IPS-20b (cell line): ENCODE results near the gene SCUBE2.
"Not testable (repeated sequence)": the region's sequence is repeated elsewhere in the genome, so short reads cannot be mapped to it uniquely, and the experiment has no call there.

Experiments
- H3K27ac ChIP-seq: one replicate; pipeline ENCODE4 v1.5.1; 2013; ENCODE audit warnings: low read length
- H3K27me3 ChIP-seq: 2 replicates; pipeline ENCODE4 v1.6.1; 2013; ENCODE audit warnings: mild to moderate bottlenecking, low read length, inconsistent platforms; ENCODE audit not compliant: insufficient read depth
- H3K36me3 ChIP-seq: 2 replicates; pipeline ENCODE4 v1.6.1; 2013; ENCODE audit warnings: low read depth, mild to moderate bottlenecking, inconsistent platforms, low read length, moderate library complexity; ENCODE audit not compliant: insufficient read depth
- H3K4me1 ChIP-seq: 2 replicates; pipeline ENCODE4 v1.6.1; 2013; ENCODE audit warnings: mild to moderate bottlenecking, control low read depth, inconsistent platforms, low read length, moderate library complexity; ENCODE audit not compliant: insufficient read depth
- H3K4me3 ChIP-seq: 2 replicates; pipeline ENCODE4 v1.5.1; 2013; ENCODE audit warnings: mild to moderate bottlenecking, low read length, inconsistent platforms
- H3K9ac ChIP-seq: 2 replicates; pipeline ENCODE4 v1.6.1; 2013; ENCODE audit warnings: low read depth, mild to moderate bottlenecking, inconsistent platforms, low read length, moderate library complexity
- H3K9me3 ChIP-seq: 2 replicates; pipeline ENCODE4 v1.6.1; 2013; ENCODE audit warnings: mild to moderate bottlenecking, low read depth, low read length, inconsistent platforms; ENCODE audit not compliant: insufficient read depth

SCUBE2 gene

DNA sequence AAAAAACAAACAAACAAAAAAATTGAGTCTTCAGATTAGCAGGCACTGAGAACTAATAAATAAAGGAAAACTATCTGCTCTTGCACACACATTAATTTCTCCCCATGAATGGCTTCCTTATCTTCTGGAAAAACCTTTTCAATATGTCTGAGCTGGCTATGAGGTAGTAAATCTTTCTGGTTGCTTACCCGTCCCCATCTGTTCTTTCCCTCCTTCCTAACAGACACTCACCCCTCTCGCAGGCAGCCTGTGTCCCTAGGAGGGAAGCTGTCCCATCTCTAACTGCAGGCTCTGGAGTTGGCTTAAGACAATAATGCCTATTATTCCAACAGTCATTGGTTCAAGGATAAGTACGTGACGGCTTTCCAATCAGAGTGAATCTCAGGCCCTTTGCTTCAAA, 8.2 kb upstream of the SCUBE2 start:
- Histone ChIP-seq H3K4me3 (no peak overlapping the region), H3K27ac (no peak overlapping the region), H3K9ac (no peak overlapping the region), H3K9me3 (no peaks in the 10 kb centered on the region), H3K27me3 (no peaks in the 10 kb centered on the region), H3K4me1 (no peaks in the 10 kb centered on the region), H3K36me3 (no peaks in the 10 kb centered on the region)

DNA sequence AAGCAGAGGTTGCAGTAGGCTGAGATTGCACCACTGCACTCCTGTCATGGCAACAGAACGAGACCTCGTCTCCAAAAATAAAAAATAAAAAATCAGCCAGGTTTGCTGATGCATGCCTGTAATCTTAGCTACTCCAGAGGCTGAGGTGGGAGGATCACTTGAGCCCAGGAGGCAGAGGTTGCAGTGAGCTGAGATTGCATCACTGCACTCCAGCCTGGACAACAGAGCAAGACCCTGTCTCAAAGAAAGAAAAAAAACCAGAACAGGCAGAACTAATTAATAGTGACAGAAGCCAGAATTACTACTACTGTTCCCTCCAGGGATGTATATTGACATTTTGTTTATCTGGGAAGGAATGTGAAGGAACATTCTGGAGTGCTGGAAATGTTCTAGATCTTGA, 7.1 kb upstream of the SCUBE2 start:
- H3K36me3 ChIP-seq, H3K4me3 ChIP-seq, H3K4me1 ChIP-seq, H3K27me3 ChIP-seq, H3K27ac ChIP-seq, H3K9ac ChIP-seq, H3K9me3 ChIP-seq: not testable (repeated sequence)

DNA sequence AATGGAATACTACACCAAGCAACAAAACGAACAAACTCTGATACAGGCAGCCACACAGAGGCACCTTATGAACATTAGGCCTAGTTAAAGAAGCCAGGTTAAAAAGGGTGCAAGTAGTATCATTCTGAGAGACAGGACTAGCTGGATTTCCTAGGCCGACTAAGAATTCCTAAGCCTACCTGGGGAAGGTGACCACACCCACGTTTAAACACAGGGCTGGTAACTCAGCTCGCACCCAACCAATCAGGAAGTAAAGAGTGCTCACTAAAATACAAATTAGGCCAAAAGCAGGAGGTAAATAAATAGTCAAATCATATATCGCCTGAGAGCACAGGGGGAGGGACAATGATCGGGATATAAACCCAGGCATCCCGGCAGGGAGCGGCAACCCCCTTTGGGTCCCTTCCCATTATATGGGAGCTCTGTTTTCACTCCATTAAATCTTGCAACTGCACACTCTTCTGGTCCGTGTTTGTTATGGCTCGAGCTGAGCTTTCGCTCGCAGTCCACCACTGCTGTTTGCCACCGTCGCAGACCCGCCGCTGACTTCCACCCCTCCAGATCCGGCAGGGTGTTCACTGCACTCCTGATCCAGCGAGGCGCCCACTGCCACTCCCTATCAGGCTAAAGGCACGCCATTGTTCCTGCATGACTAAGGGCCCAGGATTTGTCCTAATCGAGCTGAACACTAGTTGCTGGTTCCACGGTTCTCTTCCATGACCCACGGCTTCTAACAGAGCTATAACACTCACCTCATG, 6.0 kb upstream of the SCUBE2 start:
- H3K27ac ChIP-seq, H3K9me3 ChIP-seq, H3K36me3 ChIP-seq, H3K4me3 ChIP-seq, H3K9ac ChIP-seq, H3K4me1 ChIP-seq: not testable (repeated sequence)
- peaks cover 12% of the 10 kb centered on the region for H3K27me3 ChIP-seq

- H3K4me1 ChIP-seq, result no peaks in the 10 kb centered on the region
- H3K27ac ChIP-seq, result no peak overlapping the region
- H3K4me3 ChIP-seq, result no peak overlapping the region
- H3K9me3 ChIP-seq, result no peaks in the 10 kb centered on the region
- H3K27me3 ChIP-seq, result peaks cover 20% of the 10 kb centered on the region
- H3K9ac ChIP-seq, result no peak overlapping the region
- no peaks in the 10 kb centered on the region for H3K36me3 ChIP-seq
These were observed 5.0 kb upstream of the SCUBE2 start for GRCh38 chr11:9096427-9096826.

GRCh38 chr11:9095421-9095820, 4.0 kb upstream of the SCUBE2 start:
- peaks cover 29% of the 10 kb centered on the region for H3K27me3 ChIP-seq
- H3K4me3 ChIP-seq, result no peak overlapping the region
- H3K9ac ChIP-seq, result no peak overlapping the region
- no peaks in the 10 kb centered on the region for H3K9me3 ChIP-seq
- H3K27ac ChIP-seq, result no peak overlapping the region
- no peaks in the 10 kb centered on the region for H3K36me3 ChIP-seq
- H3K4me1 ChIP-seq, result no peaks in the 10 kb centered on the region

DNA sequence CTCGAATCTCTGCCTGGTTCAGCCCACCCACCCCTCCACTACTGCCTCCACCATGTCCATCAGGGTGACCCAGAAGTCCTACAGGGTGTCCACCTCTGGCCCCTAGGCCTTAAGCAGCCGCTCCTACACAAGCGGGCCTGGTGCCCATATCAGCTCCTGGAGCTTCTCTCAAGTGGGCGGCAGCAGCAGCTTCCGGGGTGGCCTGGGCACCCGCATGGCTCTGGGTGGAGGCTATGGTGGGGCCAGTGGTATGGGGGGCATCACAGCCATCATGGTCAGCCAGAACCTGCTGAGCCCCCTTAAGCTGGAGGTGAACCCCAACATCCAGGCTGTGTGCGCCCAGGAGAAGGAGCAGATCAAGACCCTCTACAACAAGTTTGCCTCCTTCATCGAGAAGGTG, 3.0 kb upstream of the SCUBE2 start:
- no peak overlapping the region for H3K27ac ChIP-seq
- no peaks in the 10 kb centered on the region for H3K9me3 ChIP-seq
- no peak overlapping the region for H3K9ac ChIP-seq
- H3K4me1 ChIP-seq, result peaks cover 4% of the 10 kb centered on the region; the same call in 1 of the 2 replicates
- H3K4me3 ChIP-seq, result no peak overlapping the region
- no peaks in the 10 kb centered on the region for H3K36me3 ChIP-seq
- H3K27me3 ChIP-seq, result peaks cover 39% of the 10 kb centered on the region

DNA sequence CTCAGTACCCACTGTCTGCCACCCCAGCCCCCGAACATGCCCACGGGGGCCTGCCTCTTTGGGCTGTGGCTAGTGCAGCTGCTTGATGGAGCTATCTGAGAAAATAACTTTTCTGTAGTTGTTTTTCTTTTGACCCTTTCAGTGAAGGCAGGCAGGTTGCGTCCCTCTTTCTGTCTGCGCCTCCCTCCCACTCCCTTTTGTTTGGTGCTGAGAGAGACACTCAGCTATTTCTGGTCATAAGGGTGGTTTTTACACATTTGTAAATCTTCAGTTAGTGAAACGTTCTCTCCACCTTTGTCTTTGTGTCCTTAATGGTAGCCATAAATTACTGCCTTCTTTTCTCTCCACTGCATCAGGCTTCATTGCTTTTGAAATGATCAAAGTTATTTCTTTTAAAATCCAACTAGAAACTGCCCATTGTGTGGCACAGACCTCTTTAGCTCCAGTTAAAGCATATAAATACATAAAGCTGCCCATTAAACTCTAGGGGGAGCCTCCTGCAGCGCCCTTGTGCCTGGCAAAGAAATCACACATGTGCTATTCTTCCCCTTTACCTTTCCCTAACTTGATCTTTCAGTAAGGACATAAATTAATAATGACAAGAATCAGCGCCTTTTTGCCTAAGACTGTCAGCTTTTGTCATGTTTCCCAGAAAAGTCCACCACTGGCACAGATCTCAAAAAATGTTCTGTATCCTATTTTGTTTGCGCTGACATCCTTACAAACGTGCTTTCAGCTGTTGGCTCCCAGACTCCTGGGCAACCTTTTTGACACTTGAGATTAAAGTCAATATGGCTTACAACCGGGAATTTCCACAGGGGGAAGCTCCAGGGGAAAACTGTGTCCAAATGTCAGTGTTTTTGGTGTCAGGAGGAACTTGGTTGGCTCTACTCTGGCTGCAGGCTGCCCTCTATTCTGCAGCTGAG, 1.7 kb upstream of the SCUBE2 start:
- H3K36me3 ChIP-seq, result no peaks in the 10 kb centered on the region
- H3K9me3 ChIP-seq, result no peaks in the 10 kb centered on the region
- H3K4me3 ChIP-seq, result no peak overlapping the region
- peaks cover 51% of the 10 kb centered on the region for H3K27me3 ChIP-seq
- H3K27ac ChIP-seq, result no peak overlapping the region
- H3K4me1 ChIP-seq, result peaks cover 4% of the 10 kb centered on the region; the same call in 1 of the 2 replicates
- no peak overlapping the region for H3K9ac ChIP-seq

- H3K27me3 ChIP-seq, result peaks cover 51% of the 10 kb centered on the region
- H3K9ac ChIP-seq, result no peak overlapping the region
- H3K9me3 ChIP-seq, result no peaks in the 10 kb centered on the region
- H3K4me3 ChIP-seq, result peak overlapping the region; percentile 45; the same call in 1 of the 2 replicates
- H3K27ac ChIP-seq, result no peak overlapping the region
- H3K36me3 ChIP-seq, result no peaks in the 10 kb centered on the region
- peaks cover 4% of the 10 kb centered on the region; the same call in 1 of the 2 replicates for H3K4me1 ChIP-seq
These were observed 673 bp upstream of the SCUBE2 start for GRCh38 chr11:9092072-9092471.

GRCh38 chr11:9090488-9091043, 833 bp downstream of the SCUBE2 start:
- Histone ChIP-seq H3K36me3 (no peaks in the 10 kb centered on the region), H3K9me3 (no peaks in the 10 kb centered on the region), H3K4me1 (peaks cover 4% of the 10 kb centered on the region; the same call in 1 of the 2 replicates), H3K4me3 (peak overlapping the region; percentile 46; the same call in 1 of the 2 replicates), H3K27ac (no peak overlapping the region), H3K9ac (no peak overlapping the region), H3K27me3 (peaks cover 51% of the 10 kb centered on the region)

DNA sequence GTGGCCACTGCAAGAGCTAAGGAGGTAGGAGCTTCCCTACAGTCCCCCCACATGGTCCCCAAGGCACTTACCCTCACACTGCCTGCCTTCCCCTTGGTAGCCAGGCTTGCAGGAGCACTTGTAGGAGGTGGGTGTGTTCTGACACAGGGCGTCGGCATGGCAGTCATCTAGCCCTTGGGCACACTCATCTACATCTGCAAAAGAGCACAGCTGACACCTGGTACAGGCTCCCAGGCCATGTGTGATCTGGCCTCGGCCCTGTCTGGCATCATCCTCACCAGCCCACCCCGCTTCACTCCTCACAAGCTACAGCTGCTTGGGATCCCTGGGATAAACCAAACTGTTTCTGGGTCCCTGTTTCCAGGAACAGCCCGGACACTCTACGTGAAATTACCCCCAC, 1.8 kb downstream of the SCUBE2 start:
- peaks cover 51% of the 10 kb centered on the region for H3K27me3 ChIP-seq
- no peaks in the 10 kb centered on the region for H3K36me3 ChIP-seq
- peaks cover 4% of the 10 kb centered on the region; the same call in 1 of the 2 replicates for H3K4me1 ChIP-seq
- no peak overlapping the region for H3K27ac ChIP-seq
- H3K9ac ChIP-seq, result no peak overlapping the region
- no peak overlapping the region for H3K4me3 ChIP-seq
- H3K9me3 ChIP-seq, result no peaks in the 10 kb centered on the region

DNA sequence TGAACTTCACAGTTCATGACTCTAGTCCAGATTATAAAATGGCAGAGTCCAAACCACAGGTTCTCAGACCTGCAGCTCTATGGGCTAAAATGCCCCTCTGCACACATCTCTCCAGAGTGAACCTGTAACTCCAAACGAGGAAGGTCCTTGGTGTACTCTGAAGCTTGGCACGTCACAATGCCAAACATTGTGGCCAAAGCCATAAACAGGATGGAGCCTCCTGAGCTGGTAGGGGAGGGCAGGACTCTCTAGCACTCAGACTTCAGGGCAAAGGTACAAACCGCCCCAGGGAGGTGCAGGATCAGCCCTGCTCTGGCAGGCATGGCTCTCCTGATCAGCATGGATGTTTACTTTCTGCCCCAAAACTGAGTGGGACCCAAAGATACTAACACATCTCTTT, 2.3 kb downstream of the SCUBE2 start:
- peaks cover 51% of the 10 kb centered on the region for H3K27me3 ChIP-seq
- H3K4me3 ChIP-seq, result no peak overlapping the region
- H3K9me3 ChIP-seq, result no peaks in the 10 kb centered on the region
- H3K27ac ChIP-seq, result no peak overlapping the region
- no peak overlapping the region for H3K9ac ChIP-seq
- no peaks in the 10 kb centered on the region for H3K36me3 ChIP-seq
- H3K4me1 ChIP-seq, result peaks cover 4% of the 10 kb centered on the region; the same call in 1 of the 2 replicates
